H1 (cell line): ENCODE data around the gene BORCS6. TPM values are rescaled to one million over a fixed set of nuclear protein-coding genes. Genes with fewer than 3 reads are reported as not detected.

ENCODE experiments used
- CBX8 ChIP-seq: fragments of 300-800, 300-1000 bp; sonication (generic); IDR thresholded peaks from 2 replicates; pipeline ENCODE4 v1.7.1; 2016; ENCODE audit warnings: low read depth, low read length, borderline replicate concordance
- CHD2 ChIP-seq: IDR thresholded peaks from 2 replicates; pipeline ENCODE4 v1.6.1; 2012; ENCODE audit warnings: low read length, improper control_type of control experiment
- FOSL1 ChIP-seq: IDR thresholded peaks from 2 replicates; pipeline ENCODE4 v1.6.1; 2011; ENCODE audit warnings: mild to moderate bottlenecking, low read depth, low read length, moderate library complexity; ENCODE audit not compliant: insufficient read depth
- GTF2F1 ChIP-seq: IDR thresholded peaks from 2 replicates; pipeline ENCODE4 v1.6.1; 2012; ENCODE audit warnings: low read depth, low read length, improper control_type of control experiment, borderline replicate concordance
- HDAC2 ChIP-seq, 2 experiments: fragments of 300-600 bp in 1 of 2; sonication (generic) in 1 of 2; IDR thresholded peaks; 2 replicates each; pipeline ENCODE4 v1.6.1; 2011 to 2012; ENCODE audit warnings: low read depth in 2 of 2, low read length in 2 of 2, mild to moderate bottlenecking in 2 of 2, moderate library complexity in 2 of 2, borderline replicate concordance in 1 of 2, inconsistent platforms in 1 of 2
- RBBP5 ChIP-seq: IDR thresholded peaks from 2 replicates; pipeline ENCODE4 v1.7.1; 2012; ENCODE audit warnings: low read depth, mild to moderate bottlenecking, inconsistent platforms, low read length, moderate library complexity, borderline replicate concordance
- SP4 ChIP-seq: IDR thresholded peaks from 2 replicates; pipeline ENCODE4 v1.6.1; 2012; ENCODE audit warnings: low read length, inconsistent platforms
- polyA plus RNA-seq, 7 experiments: library from polyadenylated mRNA; depleted of rRNA in 3 of 7; stranded (reverse) in 5 of 7; unstranded in 2 of 7; fragments of >200 nt in 5 of 7; fragments of 200-250 nt in 2 of 7; gene quantifications; 1 replicate in 5 of 7; 2 replicates in 1 of 7; 4 replicates in 1 of 7; pipeline versions ENCODE4 v1.2.1 to v1.2.3, GENCODE V29; 2011 to 2013; ENCODE audit warnings: missing spikeins in 2 of 7, mixed read lengths in 2 of 7
- total RNA-seq: library from RNA; stranded (reverse); fragmentation: NEBNext Ultra II Directional; extraction: Animal tissue kit (Norgen Biotek cat#: 25700); gene quantifications from 2 replicates; pipeline ENCODE4 v1.2.1, GENCODE V29; 2021
- TF ChIP-seq, protein P1 (sequence below): fragments of 300-600 bp; sonication (generic); IDR thresholded peaks from 2 replicates; pipeline ENCODE4 v1.7.1; 2012; ENCODE audit warnings: low read length, moderate library complexity, mild to moderate bottlenecking, inconsistent platforms; ENCODE audit not compliant: insufficient replicate concordance
- TF ChIP-seq, protein P2 (sequence below): IDR thresholded peaks from 2 replicates; pipeline ENCODE4 v1.6.1; 2012; ENCODE audit warnings: inconsistent platforms

The BORCS6 gene
- total and polyA plus RNA-seq, 2 of the 8 experiments (the other 6 are each of a cell fraction or from before 2014, with no cell fraction given), result 3.3 to 3.6 TPM

DNA sequence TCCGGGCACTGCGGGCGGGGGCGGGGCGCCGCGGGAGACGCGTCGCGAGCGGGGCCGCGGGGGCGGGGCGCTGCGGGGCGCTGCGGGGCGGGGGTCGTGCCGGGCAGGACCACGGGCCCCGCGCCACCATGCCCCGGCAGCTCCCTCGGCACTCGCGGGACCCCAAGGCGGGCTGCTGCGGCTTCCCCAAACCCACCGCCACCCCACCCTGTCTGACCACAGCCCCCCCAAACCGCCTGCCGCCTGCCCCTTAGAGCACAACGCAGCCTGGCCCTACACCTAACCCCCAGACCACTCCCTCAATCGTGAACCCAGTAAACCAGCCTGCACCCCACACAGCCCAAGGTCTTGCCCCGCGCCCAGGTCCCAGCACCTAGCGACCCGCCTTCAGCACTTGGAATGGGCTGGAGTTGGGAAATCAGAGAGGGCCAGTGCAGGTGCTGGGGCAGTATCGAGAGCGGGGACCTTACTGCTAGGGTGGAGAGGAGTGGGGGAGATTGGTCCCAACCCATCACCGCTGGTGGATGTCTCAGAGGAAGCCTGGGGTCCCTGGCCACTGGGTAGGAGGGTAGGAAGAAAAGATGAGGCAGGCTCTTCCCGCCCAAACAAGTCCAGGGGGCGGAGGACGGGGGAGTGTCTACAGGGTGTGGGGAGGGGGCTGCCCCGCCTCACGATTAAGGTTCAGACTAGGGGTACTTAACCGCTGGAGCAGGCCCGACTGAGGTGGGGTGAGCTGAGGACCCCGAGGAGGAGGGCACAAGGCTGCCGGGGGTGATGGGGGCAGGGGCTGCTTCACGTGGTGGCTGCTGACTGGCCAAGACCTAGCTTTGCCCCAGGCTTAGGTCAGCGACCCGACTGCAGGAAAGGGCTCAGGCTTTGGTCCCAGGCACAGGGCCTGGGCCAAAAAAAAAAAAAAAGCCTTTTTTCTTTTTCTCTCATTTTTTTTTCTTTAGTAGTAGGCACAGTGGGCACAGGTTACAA, 26.7 kb downstream of the BORCS6 start (continued):
- TF ChIP-seq, protein P1, sequence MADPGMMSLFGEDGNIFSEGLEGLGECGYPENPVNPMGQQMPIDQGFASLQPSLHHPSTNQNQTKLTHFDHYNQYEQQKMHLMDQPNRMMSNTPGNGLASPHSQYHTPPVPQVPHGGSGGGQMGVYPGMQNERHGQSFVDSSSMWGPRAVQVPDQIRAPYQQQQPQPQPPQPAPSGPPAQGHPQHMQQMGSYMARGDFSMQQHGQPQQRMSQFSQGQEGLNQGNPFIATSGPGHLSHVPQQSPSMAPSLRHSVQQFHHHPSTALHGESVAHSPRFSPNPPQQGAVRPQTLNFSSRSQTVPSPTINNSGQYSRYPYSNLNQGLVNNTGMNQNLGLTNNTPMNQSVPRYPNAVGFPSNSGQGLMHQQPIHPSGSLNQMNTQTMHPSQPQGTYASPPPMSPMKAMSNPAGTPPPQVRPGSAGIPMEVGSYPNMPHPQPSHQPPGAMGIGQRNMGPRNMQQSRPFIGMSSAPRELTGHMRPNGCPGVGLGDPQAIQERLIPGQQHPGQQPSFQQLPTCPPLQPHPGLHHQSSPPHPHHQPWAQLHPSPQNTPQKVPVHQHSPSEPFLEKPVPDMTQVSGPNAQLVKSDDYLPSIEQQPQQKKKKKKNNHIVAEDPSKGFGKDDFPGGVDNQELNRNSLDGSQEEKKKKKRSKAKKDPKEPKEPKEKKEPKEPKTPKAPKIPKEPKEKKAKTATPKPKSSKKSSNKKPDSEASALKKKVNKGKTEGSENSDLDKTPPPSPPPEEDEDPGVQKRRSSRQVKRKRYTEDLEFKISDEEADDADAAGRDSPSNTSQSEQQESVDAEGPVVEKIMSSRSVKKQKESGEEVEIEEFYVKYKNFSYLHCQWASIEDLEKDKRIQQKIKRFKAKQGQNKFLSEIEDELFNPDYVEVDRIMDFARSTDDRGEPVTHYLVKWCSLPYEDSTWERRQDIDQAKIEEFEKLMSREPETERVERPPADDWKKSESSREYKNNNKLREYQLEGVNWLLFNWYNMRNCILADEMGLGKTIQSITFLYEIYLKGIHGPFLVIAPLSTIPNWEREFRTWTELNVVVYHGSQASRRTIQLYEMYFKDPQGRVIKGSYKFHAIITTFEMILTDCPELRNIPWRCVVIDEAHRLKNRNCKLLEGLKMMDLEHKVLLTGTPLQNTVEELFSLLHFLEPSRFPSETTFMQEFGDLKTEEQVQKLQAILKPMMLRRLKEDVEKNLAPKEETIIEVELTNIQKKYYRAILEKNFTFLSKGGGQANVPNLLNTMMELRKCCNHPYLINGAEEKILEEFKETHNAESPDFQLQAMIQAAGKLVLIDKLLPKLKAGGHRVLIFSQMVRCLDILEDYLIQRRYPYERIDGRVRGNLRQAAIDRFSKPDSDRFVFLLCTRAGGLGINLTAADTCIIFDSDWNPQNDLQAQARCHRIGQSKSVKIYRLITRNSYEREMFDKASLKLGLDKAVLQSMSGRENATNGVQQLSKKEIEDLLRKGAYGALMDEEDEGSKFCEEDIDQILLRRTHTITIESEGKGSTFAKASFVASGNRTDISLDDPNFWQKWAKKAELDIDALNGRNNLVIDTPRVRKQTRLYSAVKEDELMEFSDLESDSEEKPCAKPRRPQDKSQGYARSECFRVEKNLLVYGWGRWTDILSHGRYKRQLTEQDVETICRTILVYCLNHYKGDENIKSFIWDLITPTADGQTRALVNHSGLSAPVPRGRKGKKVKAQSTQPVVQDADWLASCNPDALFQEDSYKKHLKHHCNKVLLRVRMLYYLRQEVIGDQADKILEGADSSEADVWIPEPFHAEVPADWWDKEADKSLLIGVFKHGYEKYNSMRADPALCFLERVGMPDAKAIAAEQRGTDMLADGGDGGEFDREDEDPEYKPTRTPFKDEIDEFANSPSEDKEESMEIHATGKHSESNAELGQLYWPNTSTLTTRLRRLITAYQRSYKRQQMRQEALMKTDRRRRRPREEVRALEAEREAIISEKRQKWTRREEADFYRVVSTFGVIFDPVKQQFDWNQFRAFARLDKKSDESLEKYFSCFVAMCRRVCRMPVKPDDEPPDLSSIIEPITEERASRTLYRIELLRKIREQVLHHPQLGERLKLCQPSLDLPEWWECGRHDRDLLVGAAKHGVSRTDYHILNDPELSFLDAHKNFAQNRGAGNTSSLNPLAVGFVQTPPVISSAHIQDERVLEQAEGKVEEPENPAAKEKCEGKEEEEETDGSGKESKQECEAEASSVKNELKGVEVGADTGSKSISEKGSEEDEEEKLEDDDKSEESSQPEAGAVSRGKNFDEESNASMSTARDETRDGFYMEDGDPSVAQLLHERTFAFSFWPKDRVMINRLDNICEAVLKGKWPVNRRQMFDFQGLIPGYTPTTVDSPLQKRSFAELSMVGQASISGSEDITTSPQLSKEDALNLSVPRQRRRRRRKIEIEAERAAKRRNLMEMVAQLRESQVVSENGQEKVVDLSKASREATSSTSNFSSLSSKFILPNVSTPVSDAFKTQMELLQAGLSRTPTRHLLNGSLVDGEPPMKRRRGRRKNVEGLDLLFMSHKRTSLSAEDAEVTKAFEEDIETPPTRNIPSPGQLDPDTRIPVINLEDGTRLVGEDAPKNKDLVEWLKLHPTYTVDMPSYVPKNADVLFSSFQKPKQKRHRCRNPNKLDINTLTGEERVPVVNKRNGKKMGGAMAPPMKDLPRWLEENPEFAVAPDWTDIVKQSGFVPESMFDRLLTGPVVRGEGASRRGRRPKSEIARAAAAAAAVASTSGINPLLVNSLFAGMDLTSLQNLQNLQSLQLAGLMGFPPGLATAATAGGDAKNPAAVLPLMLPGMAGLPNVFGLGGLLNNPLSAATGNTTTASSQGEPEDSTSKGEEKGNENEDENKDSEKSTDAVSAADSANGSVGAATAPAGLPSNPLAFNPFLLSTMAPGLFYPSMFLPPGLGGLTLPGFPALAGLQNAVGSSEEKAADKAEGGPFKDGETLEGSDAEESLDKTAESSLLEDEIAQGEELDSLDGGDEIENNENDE, result no peak
- TF ChIP-seq HDAC2 (IDR thresholded peaks at IDR 0.05; ENCODE audit: borderline replicate concordance in 1 of 2, low read depth in 2 of 2, low read length in 2 of 2) (no peak), SP4 (no peak), RBBP5 (no peak), FOSL1 (no peak), CBX8 (no peak), CHD2 (no peak), GTF2F1 (no peak)
- TF ChIP-seq, protein P2, sequence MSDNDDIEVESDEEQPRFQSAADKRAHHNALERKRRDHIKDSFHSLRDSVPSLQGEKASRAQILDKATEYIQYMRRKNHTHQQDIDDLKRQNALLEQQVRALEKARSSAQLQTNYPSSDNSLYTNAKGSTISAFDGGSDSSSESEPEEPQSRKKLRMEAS, result peak; percentile 87
